Measurements from ENCODE around the gene SPTAN1.

The SPTAN1 gene

DNA sequence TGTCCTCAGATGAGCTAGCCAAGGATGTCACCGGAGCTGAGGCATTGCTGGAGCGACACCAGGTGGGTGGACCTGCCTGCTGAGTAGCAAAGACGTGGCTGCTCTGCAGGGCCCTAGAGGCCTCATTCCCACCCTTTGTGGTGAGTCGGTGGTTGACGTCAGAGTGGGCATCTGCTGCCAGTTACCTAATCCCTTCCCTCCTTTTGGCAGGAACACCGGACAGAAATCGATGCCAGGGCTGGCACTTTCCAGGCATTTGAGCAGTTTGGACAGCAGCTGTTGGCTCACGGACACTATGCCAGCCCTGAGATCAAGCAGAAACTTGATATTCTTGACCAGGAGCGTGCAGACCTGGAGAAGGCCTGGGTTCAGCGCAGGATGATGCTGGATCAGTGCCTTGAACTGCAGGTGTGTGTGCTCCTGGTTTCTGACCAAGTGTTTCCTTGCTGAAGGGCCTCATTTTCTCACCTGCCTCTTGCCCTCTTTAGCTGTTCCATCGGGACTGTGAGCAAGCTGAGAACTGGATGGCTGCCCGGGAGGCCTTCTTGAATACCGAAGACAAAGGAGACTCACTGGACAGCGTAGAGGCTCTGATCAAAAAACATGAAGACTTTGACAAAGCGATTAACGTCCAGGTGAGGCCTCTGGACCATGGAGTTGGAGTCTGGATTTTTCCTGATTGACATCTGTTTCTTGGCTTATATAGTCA lies 55.4 kb downstream of the SPTAN1 start:
- no peak for DNase-seq

DNA sequence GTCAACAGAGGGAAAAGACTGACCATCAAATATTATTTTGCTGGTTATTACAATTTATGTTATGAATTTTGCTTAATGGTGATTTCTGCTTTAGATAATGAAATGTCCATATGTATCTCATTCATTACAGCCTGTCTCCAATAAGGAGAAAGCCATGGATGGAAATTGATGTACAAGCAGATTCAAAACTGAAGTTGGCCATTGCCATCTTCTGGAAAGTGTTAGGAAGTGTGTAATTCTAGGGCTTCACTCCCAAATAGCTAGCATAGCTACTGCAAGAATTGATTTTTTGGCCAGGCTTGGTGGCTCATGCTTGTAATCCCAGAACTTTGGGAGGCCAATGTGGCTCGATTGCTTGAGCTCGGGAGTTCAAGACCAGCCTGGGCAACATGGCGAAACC lies 58.5 kb downstream of the SPTAN1 start:
- no peak for DNase-seq

DNA sequence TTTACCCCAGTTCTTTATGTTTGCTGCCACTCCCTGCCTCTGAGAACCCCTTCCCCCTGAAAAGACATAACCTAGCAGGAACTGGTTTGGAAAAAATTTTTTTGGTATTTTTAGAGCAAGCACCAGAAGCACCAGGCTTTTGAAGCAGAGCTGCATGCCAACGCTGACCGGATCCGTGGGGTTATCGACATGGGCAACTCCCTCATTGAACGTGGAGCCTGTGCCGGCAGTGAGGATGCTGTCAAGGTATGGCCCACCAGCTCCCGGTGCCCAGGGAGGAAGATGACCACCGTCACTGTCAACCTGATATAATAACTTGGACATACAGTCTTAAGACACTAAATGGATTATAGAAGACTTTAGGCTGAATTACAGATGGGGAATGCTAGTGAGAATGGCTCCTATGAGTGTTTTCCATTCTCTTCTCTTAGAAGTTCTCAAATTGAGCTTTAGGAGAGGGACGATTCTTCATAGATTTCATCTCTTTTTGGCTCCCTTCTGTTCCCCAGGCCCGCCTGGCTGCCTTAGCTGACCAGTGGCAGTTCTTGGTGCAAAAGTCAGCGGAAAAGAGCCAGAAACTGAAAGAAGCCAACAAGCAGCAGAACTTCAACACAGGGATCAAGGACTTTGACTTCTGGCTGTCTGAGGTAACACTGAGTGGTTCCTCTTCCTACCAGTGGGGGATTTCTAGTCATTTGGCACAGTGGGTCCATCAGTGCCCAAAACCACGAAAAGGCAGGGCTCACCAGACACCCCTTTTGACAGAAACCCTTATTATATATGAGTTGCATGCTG lies 59.4 kb downstream of the SPTAN1 start:
- DNase-seq = no peak

DNA sequence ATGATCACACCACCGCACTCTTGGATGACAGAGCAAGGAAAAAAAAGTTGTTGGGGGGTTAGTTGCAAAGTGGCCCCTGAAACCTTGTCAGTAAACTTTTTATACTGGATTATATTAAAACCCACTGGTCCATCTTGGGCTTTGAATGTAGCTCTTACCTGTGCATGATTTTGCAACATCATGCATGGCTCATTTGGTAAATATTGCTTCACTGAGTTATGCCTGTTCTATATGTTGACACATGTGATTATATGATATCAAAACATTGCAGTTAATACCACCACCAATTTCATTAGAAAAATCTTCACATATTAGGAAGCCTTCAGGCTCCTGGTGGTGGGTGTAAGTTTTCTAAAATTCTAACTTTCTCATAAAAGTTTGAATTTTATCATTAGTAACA lies 62.3 kb downstream of the SPTAN1 start:
- no peak for DNase-seq

DNA sequence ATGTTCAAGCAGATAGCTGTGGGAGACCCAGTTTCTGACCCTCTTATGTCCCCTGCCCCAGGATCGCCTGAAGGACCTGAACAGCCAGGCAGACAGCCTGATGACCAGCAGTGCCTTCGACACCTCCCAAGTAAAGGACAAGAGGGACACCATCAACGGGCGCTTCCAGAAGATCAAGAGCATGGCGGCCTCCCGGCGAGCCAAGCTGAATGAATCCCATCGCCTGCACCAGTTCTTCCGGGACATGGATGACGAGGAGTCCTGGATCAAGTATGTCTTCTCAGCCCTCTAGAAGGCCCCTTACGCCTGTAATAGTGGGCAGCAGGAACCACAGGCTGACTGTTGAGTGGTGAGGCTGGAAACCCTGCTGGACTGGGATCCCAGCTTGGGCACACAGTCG lies 63.2 kb downstream of the SPTAN1 start:
- no peak for DNase-seq

DNA sequence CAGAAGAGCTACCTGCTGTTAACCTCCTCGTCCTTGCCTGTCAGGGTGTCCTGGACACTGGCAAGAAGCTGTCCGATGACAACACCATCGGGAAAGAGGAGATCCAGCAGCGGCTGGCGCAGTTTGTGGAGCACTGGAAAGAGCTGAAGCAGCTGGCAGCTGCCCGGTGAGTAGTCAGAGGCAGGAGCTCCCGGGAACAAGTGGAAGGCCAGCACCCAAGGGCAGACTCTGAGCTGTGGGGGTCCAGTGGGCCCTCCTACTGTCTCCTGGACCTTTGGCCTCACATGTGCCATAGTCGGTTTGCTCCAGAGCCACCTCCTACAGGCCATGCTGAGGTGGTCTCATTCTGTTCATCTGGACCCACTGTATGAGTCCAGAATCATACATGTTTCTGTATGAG lies 65.6 kb downstream of the SPTAN1 start:
- DNase-seq = no peak

DNA sequence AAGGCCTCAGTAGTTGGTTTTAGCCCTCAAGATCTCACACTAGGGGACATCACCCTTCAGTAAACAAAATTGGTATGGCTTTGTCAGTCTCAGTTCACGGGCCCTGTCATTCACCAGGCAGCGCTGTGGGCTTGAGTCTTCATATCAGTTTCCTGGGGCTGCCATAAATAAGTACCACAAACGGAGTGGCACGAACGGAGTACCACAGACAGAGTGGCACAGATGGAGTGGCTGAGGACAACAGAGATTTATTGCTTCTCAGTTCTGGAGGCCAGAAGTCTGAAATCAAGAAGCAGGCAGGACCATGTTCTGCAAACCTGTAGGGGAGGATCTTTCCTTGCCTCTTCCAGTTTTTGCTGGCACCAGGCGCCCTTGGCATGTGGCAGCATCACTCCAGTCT lies 66.7 kb downstream of the SPTAN1 start:
- no peak for DNase-seq

DNA sequence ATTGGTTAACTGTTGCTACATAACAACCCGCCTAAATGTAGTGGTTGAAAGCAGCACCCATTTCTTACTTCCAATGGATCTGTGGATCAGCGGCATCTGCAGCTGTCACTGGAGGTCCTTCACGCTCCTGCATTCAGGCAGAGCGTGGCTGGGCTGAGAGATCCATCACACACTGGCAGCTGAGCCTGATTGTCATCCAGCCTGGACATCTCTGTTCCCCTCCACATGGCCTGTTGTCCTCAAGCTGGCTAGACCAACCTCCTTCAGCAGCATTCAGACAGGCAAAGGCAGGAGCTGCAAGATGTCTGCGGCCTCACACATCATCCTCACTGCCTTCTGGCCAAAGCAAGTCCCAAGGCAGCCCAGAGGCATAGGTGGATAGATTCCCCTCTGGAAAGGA lies 67.4 kb downstream of the SPTAN1 start:
- DNase-seq = no peak

DNA sequence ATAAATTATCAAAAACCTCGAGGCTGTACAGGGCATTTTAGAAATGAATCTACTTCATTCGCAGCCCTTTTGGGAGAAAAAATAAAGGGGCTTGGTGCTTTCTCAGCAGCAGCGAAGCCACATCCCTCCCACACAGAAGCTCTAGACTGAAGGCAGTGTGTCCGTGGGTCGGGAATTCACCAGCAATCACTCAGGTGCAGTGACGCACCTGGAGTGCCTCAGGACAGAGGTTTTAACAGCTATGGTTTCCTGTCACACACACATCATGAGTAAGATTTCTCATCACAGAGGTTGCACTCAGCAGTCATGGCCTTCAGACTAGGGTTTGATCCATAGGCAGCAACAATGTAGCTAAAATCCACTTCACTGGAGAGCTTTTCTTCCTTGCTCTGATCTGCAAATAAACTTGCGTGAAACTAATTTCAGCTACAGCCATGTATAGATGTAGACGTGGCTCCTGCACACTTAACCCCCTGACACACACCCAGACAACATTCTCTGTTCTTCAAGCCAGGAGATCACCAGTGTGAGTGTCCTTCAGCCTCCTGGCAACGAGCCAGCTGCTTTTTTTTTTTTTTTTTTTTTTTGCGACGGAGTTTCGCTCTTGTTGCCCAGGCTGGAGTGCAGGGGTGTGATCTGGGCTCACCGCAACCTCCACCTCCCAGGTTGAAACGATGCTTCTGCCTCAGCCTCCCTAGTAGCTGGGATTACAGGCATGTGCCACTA lies 69.5 kb downstream of the SPTAN1 start:
- no peak for DNase-seq

DNA sequence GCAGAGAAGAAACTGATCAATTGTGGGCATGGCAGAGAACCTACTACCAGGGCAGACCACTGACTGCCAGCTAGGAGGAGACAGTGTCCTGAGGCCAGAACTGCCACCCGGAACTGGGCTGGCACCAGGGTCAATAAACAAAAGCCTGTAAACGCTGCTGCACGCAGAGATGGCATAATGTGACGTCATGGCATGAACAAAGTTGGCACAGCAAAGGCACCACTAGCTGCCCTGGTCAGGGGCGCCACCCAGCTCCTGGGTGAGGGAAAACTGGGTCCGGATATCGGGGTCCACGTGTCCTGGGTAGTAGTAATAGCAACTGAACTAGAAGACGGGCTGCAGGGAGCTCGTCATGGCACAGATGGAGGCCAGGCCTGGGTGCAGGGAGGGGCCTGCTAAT lies 72.2 kb downstream of the SPTAN1 start:
- no peak for DNase-seq

DNA sequence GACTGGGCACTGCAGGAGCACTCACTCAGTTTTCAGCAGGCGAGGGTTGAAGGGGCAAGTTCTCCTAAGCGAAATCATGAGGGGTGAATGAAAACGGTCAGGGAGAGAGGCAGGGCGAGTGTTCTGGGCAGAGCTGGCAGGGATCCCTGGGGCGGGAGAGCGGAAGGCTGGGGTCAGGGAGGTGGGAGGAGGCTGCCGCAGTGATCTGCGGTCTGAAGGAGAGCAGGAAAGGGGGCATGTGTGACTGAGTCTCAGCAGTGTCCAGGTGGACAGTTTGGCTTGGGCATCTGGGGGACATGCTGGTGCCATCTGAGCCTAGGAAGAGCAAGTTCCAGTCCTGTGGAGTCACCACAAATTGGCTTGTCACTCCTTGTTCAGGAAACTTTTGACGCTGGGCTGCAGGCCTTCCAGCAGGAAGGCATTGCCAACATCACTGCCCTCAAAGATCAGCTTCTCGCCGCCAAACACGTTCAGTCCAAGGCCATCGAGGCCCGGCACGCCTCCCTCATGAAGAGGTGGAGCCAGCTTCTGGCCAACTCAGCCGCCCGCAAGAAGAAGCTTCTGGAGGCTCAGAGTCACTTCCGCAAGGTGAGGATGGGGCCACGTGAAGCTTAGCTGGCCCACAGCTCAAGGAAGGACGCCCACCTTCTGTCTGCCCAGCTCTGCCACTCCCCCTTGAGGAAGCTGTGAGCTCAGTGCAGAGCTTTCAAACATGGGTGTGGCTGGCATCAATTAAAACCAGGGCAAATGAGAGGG lies 73.2 kb downstream of the SPTAN1 start:
- DNase-seq = no peak

DNA sequence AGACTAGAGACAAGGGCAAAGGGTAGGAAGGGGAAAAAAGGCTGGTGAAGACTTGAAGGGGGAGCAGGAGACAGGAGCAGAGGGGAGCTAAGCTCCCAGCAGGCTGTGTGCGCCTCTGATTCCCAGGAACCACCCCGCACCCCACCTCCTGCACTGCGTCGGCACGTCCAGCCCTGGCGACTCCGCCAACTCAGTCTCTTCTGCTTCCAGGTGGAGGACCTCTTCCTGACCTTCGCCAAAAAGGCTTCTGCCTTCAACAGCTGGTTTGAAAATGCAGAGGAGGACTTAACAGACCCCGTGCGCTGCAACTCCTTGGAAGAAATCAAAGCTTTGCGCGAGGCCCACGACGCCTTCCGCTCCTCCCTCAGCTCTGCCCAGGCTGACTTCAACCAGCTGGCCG lies 73.8 kb downstream of the SPTAN1 start:
- no peak for DNase-seq

DNA sequence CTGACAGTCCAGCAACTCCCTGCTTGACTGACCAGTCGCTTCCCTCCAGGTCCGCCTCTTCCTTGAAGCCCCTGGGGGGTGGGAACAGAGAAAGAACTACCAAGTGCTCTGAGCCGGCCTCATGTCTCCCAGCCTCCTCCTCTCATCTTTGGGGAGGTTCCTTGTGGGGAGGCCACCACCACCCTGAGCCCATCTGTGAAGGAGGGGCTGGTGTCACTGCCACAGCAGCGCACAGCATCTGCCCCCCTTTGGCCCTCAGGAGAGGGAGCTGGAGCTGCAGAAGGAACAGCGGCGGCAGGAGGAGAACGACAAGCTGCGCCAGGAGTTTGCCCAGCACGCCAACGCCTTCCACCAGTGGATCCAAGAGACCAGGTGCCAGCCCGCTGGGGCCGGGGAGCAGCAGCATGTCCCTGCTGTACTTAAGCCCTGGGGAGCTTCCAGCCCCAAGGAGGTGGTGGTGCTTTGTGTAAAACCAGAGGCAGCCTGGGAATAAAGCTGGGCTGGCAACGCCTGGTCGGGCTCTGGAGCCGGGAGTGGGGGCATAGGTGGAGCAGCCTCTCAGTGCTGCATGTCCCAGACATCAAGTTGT lies 74.8 kb downstream of the SPTAN1 start:
- DNase-seq = no peak

DNA sequence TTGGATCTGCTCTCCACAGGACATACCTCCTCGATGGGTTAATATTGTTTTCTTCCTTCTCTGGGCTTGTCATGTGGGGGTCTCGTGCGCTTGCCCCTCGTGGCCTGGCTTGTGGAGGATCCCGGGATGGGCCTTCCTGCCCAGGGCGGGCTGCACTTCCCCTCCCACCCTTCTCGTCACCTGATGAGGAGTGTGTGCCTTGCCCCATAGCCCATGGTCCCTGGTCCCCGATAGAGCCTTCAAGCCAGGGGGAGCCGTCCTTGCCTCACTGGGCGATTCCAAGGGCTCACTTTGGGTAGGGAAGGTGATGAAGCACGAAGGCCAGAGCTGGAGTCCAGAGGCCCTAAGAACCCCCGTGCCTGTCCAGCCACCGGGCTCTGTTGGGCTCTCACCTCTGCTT lies 75.5 kb downstream of the SPTAN1 start:
- DNase-seq = no peak

DNA sequence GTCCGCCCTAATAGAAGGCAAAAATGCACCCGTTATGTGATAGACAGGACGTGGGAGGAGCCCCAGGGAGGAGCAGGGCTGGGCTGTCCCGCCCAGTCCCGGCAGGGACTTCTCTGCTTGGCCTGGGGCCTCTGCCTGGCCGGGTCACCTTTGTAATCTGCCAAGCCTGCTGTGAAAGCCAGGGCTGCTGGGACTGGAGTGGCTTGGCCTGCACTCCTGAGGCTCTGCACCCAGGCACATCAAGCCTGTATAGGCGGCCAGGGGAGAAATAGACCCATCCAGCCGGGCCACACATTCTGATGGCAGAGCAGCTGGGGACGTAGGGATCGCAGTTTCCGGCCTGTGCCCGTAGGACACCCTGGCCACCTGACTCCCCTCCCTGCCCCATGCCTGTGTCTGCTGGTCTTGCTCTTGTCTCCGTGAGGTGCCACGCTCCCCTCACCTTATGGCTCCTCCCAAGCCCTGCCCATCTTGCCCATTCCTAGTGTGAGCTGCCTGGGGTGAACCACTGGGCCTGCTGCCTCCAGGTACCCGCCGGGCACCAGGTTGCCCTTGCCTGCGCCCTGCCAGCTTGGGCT lies 76.2 kb downstream of the SPTAN1 start:
- no peak for DNase-seq

DNA sequence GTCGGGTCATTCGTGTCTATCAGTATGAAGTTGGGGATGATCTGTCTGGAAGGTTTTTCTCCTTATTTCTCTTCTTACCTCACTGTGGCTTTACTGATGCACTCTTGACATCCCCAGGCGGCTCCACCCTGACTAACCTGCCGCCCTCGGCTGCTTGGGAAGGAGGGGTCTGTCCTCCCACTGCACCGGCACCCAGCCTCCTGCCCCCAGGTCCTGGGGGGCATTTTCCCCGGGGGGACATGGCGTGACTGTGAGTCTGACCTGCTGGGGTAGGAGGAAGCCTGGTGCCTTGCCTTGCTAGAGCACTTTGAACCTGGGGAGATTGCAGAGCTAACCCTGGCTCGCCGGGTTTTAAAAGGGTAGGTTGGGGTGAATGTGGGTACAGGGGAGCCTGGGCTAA lies 76.7 kb downstream of the SPTAN1 start:
- DNase-seq = no peak

DNA sequence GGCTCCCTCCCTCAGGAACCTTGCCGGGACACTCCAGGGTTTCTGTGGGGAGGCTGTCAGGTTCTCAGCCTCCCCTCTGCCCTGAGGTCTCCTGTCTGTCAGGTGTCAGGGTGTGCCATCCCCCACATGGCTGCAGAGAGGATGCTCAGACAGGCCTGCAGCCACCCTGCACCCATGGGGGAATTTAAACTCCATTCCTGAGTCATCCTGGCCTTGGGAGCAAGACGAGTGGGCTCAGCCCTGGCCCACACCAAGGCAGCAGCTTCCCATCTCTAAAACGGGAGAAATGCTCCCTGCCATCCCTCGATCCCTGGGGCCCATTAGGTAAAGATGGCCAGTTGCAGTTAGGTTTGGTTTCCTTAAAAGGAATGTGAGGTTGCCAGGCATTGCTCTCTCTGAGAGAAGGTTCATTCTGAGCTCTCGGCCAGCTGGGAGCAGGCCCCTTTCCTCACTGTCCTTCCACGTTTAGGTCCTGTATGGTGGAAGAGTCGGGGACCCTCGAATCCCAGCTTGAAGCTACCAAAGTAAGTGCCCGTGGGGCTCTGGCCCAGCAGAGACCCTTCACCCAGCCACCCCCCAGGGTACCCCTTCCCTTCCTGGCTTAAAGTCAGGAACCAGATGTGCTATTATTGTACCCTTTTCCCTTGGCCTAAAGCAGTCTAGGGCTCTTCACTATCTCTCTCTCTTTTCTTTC lies 77.6 kb downstream of the SPTAN1 start:
- no peak for DNase-seq

DNA sequence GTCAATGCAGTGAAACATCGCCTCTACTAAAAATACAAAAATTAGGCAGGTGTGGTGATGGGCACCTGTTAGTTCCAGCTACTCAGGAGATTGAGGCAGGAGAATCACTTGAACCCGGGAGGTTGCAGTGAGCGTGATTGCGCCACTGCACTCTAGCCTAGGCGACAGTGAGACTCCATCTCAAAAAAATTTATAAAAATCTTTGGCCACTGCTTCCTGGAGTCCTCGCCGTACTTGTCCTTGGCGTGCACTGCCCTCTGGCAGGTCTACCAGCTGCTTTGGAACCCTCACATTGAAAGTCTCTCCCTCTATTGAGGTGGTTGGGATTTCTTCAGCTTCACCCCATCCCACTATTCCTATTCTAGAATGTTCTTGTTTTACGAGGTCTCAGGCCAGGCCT lies 79.2 kb downstream of the SPTAN1 start:
- DNase-seq = no peak

DNA sequence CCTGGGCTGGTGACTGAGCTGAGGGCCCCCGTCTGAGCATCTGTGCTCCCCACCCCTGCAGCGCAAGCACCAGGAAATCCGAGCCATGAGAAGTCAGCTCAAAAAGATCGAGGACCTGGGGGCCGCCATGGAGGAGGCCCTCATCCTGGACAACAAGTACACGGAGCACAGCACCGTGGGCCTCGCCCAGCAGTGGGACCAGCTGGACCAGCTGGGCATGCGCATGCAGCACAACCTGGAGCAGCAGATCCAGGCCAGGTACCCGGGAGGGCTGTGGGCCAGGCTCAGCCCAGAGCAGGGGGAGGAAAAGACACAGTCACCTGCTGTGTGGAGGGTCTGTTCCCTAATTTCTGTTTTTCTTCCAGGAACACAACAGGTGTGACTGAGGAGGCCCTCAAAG lies 79.7 kb downstream of the SPTAN1 start:
- DNase-seq = no peak

DNA sequence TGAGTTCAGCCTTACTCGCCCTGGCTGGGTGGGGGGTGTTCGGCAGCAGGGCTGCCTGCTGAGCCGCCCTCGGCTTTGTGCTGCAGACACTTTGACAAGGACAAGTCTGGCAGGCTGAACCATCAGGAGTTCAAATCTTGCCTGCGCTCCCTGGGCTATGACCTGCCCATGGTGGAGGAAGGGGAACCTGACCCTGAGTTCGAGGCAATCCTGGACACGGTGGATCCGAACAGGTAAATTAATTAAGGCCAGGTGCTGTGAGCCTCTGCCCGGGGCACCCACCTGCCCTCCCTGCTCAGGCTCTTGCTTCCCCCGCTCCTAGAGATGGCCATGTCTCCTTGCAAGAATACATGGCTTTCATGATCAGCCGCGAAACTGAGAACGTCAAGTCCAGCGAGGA lies 80.1 kb downstream of the SPTAN1 start:
- DNase-seq = no peak

DNA sequence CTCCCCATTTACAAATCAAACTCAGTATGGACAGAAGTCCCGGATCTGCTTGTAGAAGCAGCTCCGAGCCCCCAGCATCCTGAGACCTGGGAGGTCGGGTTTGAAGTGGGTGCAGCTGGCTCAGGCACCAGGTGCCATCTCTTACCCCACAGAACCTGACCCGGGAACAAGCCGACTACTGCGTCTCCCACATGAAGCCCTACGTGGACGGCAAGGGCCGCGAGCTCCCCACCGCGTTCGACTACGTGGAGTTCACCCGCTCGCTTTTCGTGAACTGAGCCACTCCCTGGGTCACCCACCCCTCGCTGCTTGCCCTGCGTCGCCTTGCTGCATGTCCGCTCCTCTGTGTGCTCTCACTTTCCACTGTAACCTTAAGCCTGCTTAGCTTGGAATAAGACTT lies 80.7 kb downstream of the SPTAN1 start:
- no peak for DNase-seq

DNA sequence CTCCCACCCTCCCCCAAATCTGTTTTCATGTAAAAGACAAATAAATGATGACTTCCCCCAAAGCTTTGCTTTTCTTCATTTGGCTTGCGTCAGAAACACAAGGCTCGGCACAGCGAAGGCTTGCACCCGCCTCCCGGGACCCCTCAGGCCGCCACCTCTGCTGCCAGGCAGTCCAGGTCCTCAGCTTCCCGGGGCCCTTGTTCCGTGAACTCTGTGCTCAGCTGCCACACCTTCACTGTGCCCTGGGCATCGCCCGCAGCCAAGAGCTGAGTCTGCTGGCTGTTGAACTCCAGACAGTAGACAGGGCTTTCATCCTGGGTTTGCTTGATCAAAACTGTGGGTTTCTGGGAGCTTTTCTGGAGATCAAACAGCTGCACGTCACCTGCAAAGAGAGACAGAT lies 81.2 kb downstream of the SPTAN1 start:
- DNase-seq = no peak

All from SIG-M5 (cell line).